ENCODE results near the gene SEC14L3. TPM values are rescaled to one million over a fixed set of nuclear protein-coding genes. Genes with fewer than 3 reads are reported as not detected.

Gene SEC14L3
- not detected in 2 replicates for total RNA-seq

DNA sequence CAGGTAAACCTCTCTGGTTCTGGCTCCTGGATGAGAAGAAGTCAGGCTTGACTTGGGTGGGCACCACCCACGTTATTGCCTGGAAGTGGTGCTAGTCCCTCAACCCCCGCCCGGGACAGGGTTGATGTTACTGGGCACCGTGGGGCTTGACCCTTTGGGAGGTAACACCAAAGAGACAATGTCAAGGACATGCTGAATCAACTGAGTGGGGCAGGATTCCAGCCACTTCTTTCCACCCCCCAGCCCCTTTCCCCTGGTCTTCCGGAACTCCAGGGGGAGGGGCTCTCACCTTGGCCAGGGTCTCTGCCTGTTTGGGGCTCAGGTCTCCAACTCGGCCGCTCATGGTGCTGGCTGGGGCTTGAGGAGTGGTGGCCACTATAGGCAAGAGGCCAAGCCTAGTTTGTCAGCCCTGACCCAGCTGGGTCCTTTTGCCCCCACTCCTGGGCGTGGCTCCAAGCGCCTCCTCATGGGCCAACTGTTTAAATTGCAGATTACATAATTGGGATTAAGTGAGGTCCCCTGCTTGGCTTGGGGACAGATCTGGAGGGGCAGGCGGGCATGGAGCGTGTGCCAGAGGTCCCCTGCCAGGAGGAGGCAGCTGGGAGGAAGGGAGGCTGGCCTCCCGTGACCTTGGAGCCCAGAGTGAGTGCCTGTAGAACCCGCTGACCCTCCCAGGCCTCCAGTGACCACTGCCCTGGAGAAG is at the start of gene SEC14L3:
SEC14L3 (minus strand) TSS at position 402 of the 703 bp plus-strand sequence; CDS start at position 343, 59 bp downstream.

DNA sequence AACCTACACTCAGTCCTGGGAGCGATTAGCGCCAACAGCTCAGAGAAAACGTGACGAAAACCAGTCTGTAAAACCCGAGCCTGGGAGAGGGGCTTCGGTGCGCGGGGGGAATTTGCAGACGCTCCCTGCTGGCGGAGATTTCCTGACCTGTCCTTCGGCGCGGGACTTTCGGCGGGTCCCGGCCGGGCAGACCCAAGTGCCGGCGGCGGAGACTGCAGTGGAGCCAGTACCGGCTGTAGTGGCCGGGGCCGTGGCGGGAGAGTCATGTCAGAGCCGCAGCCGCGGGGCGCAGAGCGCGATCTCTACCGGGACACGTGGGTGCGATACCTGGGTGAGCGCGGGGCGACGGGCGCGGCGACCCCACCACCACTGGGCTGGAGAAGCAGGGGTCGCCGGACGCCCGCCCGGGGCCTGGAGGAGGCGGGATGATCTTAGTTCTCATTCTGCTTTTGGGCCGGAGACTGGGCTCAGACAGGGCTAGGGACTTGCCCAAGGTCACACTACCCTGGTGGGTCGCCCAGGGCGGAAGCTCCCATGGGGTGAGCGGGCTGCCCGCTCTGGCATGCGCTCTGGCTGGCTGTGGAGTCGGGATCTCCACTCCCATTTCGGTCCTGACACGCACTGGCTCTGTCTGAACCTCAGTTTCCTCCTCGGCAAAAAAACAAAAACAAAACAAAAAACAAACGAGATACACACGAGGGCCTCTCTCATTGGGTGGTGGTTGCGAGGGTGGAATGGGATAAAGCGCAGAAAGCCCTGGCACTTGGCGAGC is 46.0 kb downstream of the SEC14L3 start, which contains the start of gene MTFP1:
MTFP1 (plus strand) TSS at position 153 of the 772 bp plus-strand sequence; CDS start at position 265, 112 bp downstream.

Other genes with a start within 250 kb of the SEC14L3 start
- gene LIF, start 225.3 kb downstream of the SEC14L3 start, total RNA-seq, result 12.9 and 52.8 TPM in 2 replicates
- gene OSM, start 205.2 kb downstream of the SEC14L3 start, total RNA-seq, result 0.13 TPM in 1 of 2 replicates, not detected in the other
- gene CASTOR1, start 182.5 kb downstream of the SEC14L3 start, total RNA-seq, result 8.1 and 8.9 TPM in 2 replicates
- gene TBC1D10A, start 145.1 kb downstream of the SEC14L3 start, total RNA-seq, result 16.3 and 19.9 TPM in 2 replicates
- 24.3 and 63.7 TPM in 2 replicates for gene SF3A1, start 115.1 kb downstream of the SEC14L3 start, total RNA-seq
- 2.2 and 3.9 TPM in 2 replicates for gene CCDC157, start 115.0 kb downstream of the SEC14L3 start, total RNA-seq
- gene RNF215, start 84.6 kb downstream of the SEC14L3 start, total RNA-seq, result 23.7 and 24.6 TPM in 2 replicates
- gene SEC14L2, start 75.0 kb downstream of the SEC14L3 start, total RNA-seq, result 7.0 and 77.6 TPM in 2 replicates
- 20.0 and 53.7 TPM in 2 replicates for gene MTFP1, start 46.2 kb downstream of the SEC14L3 start, total RNA-seq
- gene SEC14L4, start 33.7 kb upstream of the SEC14L3 start, total RNA-seq, result not detected in 2 replicates
- gene SEC14L6, start 74.7 kb upstream of the SEC14L3 start, total RNA-seq, result not detected in 2 replicates
- gene GAL3ST1, start 102.6 kb upstream of the SEC14L3 start, total RNA-seq, result not detected in 2 replicates
- gene PES1, start 119.9 kb upstream of the SEC14L3 start, total RNA-seq, result 62.1 and 67.6 TPM in 2 replicates
- 23.3 and 35.7 TPM in 2 replicates for gene TCN2, start 135.2 kb upstream of the SEC14L3 start, total RNA-seq
- gene SLC35E4, start 163.8 kb upstream of the SEC14L3 start, total RNA-seq, result 13.1 and 14.9 TPM in 2 replicates
- 5.4 and 7.1 TPM in 2 replicates for gene DUSP18, start 195.9 kb upstream of the SEC14L3 start, total RNA-seq
- gene OSBP2, start 222.9 kb upstream of the SEC14L3 start, total RNA-seq, result 0.16 and 0.78 TPM in 2 replicates